Endothelial cell of umbilical vein (primary cell): ENCODE data around the gene BHMT. TPM values are rescaled to one million over a fixed set of nuclear protein-coding genes. Genes with fewer than 3 reads are reported as not detected.

Experiments used
- BruUV-seq: library from RNA; stranded (reverse); fragments of 400-500 nt; replicated peaks from 2 replicates; lab custom pipeline; 2021; lab: Mats Ljungman, UMichigan
- CTCF ChIA-PET: fragments of 300-600, 350-600 bp; sonication (Branson Sonifier 250); formaldehyde crosslinking; loops from one replicate; lab custom pipeline; 2021; ENCODE audit warnings: antibody characterized with exemption, inconsistent platforms; lab: Charles Lee
- POLR2A ChIA-PET: fragments of 300-600, 350-600 bp; sonication (Branson Sonifier 250); formaldehyde crosslinking; loops from one replicate; lab custom pipeline; 2021; ENCODE audit warnings: antibody characterized with exemption, inconsistent platforms; lab: Charles Lee
- DNase-seq: peaks from one replicate; pipeline ENCODE4 v3.0.0-alpha.2; 2011; ENCODE audit warnings: low read depth, low spot score
- FAIRE-seq: peaks from 2 replicates; lab custom pipeline; 2011; peaks lifted over from hg19 to GRCh38; lab: Jason Lieb, UNC
- H2AFZ ChIP-seq: 2 replicates; pipeline ENCODE4 v1.6.0; 2012; ENCODE audit warnings: low read depth, low read length, control low read depth, inconsistent platforms
- H3K27ac ChIP-seq: 2 replicates; pipeline ENCODE4 v1.5.1; 2011; ENCODE audit warnings: low read depth, mild to moderate bottlenecking, control low read depth, low read length, moderate library complexity; ENCODE audit not compliant: insufficient read depth
- H3K27me3 ChIP-seq, 2 experiments: 2 replicates each; pipeline versions ENCODE4 v1.6.0 to v1.6.1; 2011; ENCODE audit warnings: low read length in 2 of 2, mixed read lengths in 1 of 2; ENCODE audit not compliant: control insufficient read depth in 2 of 2, insufficient read depth in 2 of 2
- H3K36me3 ChIP-seq, 2 experiments: 2 replicates in 1 of 2; 3 replicates in 1 of 2; pipeline ENCODE4 v1.5.1; 2011; ENCODE audit warnings: low read length in 2 of 2, mild to moderate bottlenecking in 1 of 2, moderate library complexity in 1 of 2; ENCODE audit not compliant: control insufficient read depth in 2 of 2, insufficient read depth in 2 of 2; ENCODE audit errors: extremely low read depth in 1 of 2
- H3K4me1 ChIP-seq: 3 replicates; pipeline ENCODE4 v1.5.1; 2011; ENCODE audit warnings: mild to moderate bottlenecking, low read length; ENCODE audit not compliant: control insufficient read depth, insufficient read depth; ENCODE audit errors: extremely low read depth
- H3K4me2 ChIP-seq: 2 replicates; pipeline ENCODE4 v1.6.1; 2011; ENCODE audit warnings: low read length, control low read depth, mixed read lengths; ENCODE audit not compliant: insufficient read depth
- H3K4me3 ChIP-seq, 3 experiments: fragments of 200-600 bp in 1 of 3; sonication (generic), shearing (Covaris generic) in 1 of 3; replicated peaks in 1 of 3; 2 replicates each; pipeline ENCODE4 v1.5.1; 2011 to 2016; ENCODE audit warnings: control low read depth in 3 of 3, low read length in 3 of 3, mild to moderate bottlenecking in 2 of 3, inconsistent platforms in 1 of 3, low read depth in 1 of 3, moderate library complexity in 1 of 3; ENCODE audit not compliant: insufficient read depth in 1 of 3
- H3K79me2 ChIP-seq: 2 replicates; pipeline ENCODE4 v1.6.0; 2012; ENCODE audit warnings: low read length, inconsistent platforms; ENCODE audit not compliant: control insufficient read depth, insufficient read depth
- H3K9ac ChIP-seq: replicated peaks from 2 replicates; pipeline ENCODE3; 2011; ENCODE audit warnings: low read length, control low read depth; ENCODE audit not compliant: insufficient read depth; ENCODE audit errors: extremely low read depth
- H3K9me1 ChIP-seq: replicated peaks from 3 replicates; pipeline ENCODE4 v1.6.0; 2011; ENCODE audit warnings: mild to moderate bottlenecking, low read length; ENCODE audit not compliant: control insufficient read depth, insufficient read depth; ENCODE audit errors: extremely low read depth
- H3K9me3 ChIP-seq: replicated peaks from 2 replicates; pipeline ENCODE4 v1.5.1; 2012; ENCODE audit warnings: low read length, inconsistent platforms; ENCODE audit not compliant: control insufficient read depth, insufficient read depth
- H4K20me1 ChIP-seq: replicated peaks from 2 replicates; pipeline ENCODE3; 2011; ENCODE audit warnings: mild to moderate bottlenecking, low read length; ENCODE audit not compliant: control insufficient read depth, insufficient read depth; ENCODE audit errors: extremely low read depth
- EZH2 ChIP-seq: IDR thresholded peaks from 2 replicates; pipeline ENCODE4 v1.6.1; 2012; ENCODE audit warnings: borderline replicate concordance, low read depth, mild to moderate bottlenecking, moderate library complexity, low read length, inconsistent platforms; ENCODE audit not compliant: severe bottlenecking
- GATA2 ChIP-seq: IDR thresholded peaks from 2 replicates; pipeline ENCODE4 v1.7.0; 2011; ENCODE audit warnings: low read depth, mild to moderate bottlenecking, moderate library complexity, mixed read lengths, low read length; ENCODE audit not compliant: insufficient read length, insufficient read depth
- JUN ChIP-seq: IDR thresholded peaks from 2 replicates; pipeline ENCODE4 v1.6.1; 2011; ENCODE audit warnings: borderline replicate concordance, low read depth; ENCODE audit not compliant: insufficient read length, insufficient read depth
- POLR2A ChIP-seq: IDR thresholded peaks from 2 replicates; pipeline ENCODE4 v1.6.1; 2012; ENCODE audit warnings: low read depth, mild to moderate bottlenecking, control low read depth, low read length
- dilution Hi-C: fragments of 300-500 bp; cut with MboI; formaldehyde crosslinking; loops from one replicate; pipeline ENCODE4 v1.15.0; 2019; ENCODE audit warnings: low sequenced_read_pairs; ENCODE audit not compliant: extremely low pct_ligation_motif_present
- intact Hi-C: fragments of 100-400 bp; cut with micrococcal nuclease; formaldehyde crosslinking; loops from one replicate; pipeline ENCODE4 v1.10.0; 2022
- polyA plus RNA-seq, 4 experiments: library from polyadenylated mRNA; depleted of rRNA in 3 of 4; stranded (reverse) in 3 of 4; unstranded in 1 of 4; fragments of >200 nt; gene quantifications; 2 replicates each; pipeline versions ENCODE4 v1.2.1 to v1.2.3, GENCODE V29; 2011 to 2012; ENCODE audit warnings: missing spikeins in 1 of 4
- small RNA-seq: library from RNA; depleted of rRNA; stranded (forward); fragments of <200 nt; gene quantifications from one replicate; pipeline ENCODE3, GENCODE V24; 2012; ENCODE audit warnings: low replicate concordance, low read depth; ENCODE audit not compliant: insufficient read depth, insufficient read length
- total RNA-seq: library from RNA; stranded (reverse); gene quantifications from 2 replicates; pipeline ENCODE4 v1.2.3, GENCODE V29; 2021
- TF ChIP-seq, protein P1 (sequence below): IDR thresholded peaks from 2 replicates; pipeline ENCODE4 v1.6.1; 2011; ENCODE audit not compliant: insufficient read depth, insufficient read length

Gene BHMT
- total and polyA plus RNA-seq, 2 donors (not counting 3 experiments of a cell fraction or from before 2014, with no cell fraction given): not detected

DNA sequence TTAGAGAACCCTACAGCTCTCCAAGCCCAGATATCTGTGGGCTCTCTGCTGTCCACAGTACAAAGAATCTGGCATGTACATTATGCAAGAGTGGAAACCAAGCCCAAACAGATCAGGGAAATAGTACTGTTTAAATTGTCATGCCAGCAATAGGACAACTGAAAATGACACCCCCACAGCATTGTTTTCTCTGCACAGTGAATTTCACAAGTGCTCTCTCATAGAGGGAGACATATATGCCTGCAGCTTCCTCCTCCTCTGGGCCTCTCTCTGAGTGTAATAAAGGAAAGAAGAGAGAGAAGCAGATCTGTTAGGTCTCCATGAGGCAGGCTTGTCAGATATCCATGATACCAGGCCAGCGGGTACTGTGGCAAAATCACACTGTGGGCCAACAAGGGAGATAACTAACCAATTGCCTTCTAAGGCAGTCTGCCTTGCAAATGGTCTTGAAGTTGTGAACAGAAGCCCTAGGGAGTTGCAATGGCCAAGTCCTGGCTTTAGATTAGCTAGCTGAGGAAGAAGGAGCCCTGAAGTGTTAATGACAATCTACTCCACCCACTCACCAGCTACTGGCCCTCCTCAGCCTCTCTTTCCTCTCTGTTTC lies 69.9 kb downstream of the BHMT start:
- Histone ChIP-seq H4K20me1 (no peaks in the 10 kb centered on the region), H3K9ac (no peak overlapping the region), H3K4me2 (no peak overlapping the region), H2AFZ (no peak overlapping the region), H3K9me3 (no peaks in the 10 kb centered on the region), H3K4me3 (no peak overlapping the region), H3K79me2 (no peaks in the 10 kb centered on the region), H3K27ac (no peak overlapping the region), H3K36me3 (no peaks in the 10 kb centered on the region), H3K27me3 (peaks cover 0 to 4% of the 10 kb centered on the region in 2 experiments), H3K9me1 (no peaks in the 10 kb centered on the region), H3K4me1 (no peaks in the 10 kb centered on the region)
- TF ChIP-seq EZH2 (no peak), GATA2 (no peak), POLR2A (no peak), JUN (no peak)
- TF ChIP-seq, protein P1, sequence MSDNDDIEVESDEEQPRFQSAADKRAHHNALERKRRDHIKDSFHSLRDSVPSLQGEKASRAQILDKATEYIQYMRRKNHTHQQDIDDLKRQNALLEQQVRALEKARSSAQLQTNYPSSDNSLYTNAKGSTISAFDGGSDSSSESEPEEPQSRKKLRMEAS: no peak
- ChIA-PET POLR2A (no interaction called here), CTCF (interaction anchor here (0.5 kb wide), 1 partner anchor 48 kb away, joined by 3 read pairs; no protein-coding TSS in a partner anchor)
- intact Hi-C loops: no loop called here
- dilution Hi-C loops: no loop called here
- no TSS peak for BruUV-seq
- FAIRE-seq (no peak), DNase-seq (no peak)

Small RNA genes within 50 kb of the gene (small RNA-seq; reads per million reads assigned to genes)
- not detected for gene RNY3P1

Other genes with a start within 250 kb of the BHMT start
- gene ARSB, start 126.5 kb upstream of the BHMT start, total RNA-seq: 24.8 and 25.8 TPM in 2 replicates
- 17.0 and 17.2 TPM in 2 replicates for gene ARSB, start 126.5 kb upstream of the BHMT start, polyA plus RNA-seq
- gene DMGDH, start 42.1 kb upstream of the BHMT start, total RNA-seq: not detected in 2 replicates
- 0.03 and 0.11 TPM in 2 replicates for gene DMGDH, start 42.1 kb upstream of the BHMT start, polyA plus RNA-seq
- gene BHMT2, start 42.0 kb upstream of the BHMT start, total RNA-seq: 0.71 and 0.76 TPM in 2 replicates
- 0.81 and 0.92 TPM in 2 replicates for gene BHMT2, start 42.0 kb upstream of the BHMT start, polyA plus RNA-seq
- 6.3 and 6.5 TPM in 2 replicates for gene JMY, start 124.3 kb downstream of the BHMT start, total RNA-seq
- 1.1 and 1.5 TPM in 2 replicates for gene JMY, start 124.3 kb downstream of the BHMT start, polyA plus RNA-seq